Measurements from ENCODE around the gene GRK4. TPM values are rescaled to one million over a fixed set of nuclear protein-coding genes. Genes with fewer than 3 reads are reported as not detected.

GRK4 gene
- total RNA-seq, 6 donors from 2014 or later: 3.3 to 10.4 (median 4.7) TPM

DNA sequence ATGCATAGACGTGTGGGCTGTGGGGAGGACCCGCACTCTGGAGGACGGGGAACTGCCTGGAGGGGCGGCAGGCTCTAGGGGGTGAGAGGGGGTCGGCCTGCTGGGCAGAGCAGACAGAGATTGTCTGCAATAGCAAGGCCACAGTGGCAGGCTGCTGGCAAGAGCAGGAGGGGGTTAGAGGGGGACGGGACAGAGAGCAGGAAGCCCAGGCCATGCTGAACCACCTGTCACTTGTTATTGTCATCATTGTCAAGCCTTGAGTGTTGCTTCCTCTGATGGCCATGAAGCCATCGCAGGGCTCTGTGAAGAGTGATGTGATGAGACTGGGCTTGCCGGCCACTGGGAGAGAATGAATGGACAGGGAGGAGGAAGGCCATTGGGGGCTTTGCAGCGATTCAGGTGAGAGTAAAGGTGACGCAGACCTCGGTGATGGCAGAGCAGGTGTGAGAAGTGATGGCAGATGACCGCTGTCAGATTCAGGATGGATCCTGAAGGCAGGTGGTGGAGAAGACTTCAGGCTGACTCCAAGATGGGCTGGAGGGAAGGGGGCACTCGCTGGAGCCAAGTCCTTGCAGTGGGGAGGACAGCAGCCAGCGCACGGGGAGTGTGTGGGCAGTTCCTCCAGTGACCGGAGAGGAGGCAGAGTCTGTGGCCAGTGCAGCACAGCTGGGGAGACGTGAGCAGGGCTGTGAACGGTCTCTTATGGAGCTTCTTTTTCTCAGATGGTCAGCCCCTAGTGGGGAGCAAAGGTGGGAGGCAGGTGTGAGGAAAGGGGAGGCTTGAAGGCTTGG is 67.4 kb downstream of the GRK4 start:
- WGBS, 2 donors: 69 to 74% methylated on average over 18 of the region's 18 CpGs
- peak in 1 of 2 donors; percentile 44 for ATAC-seq (ENCODE audit: low FRiP score in 2 of 2)
- H3K4me1 ChIP-seq: peaks cover 0 to 5% (median 2%) of the 10 kb centered on the region in 4 donors
- no peak overlapping the region for H3K4me3 ChIP-seq
- no peaks in the 10 kb centered on the region for H3K9me3 ChIP-seq
- H3K27me3 ChIP-seq: no peaks in the 10 kb centered on the region
- H3K27ac ChIP-seq: no peak overlapping the region
- no peaks in the 10 kb centered on the region for H3K36me3 ChIP-seq
- TF ChIP-seq POLR2A (IDR thresholded peaks at IDR 0.05): no peak
- TF ChIP-seq, protein P1, sequence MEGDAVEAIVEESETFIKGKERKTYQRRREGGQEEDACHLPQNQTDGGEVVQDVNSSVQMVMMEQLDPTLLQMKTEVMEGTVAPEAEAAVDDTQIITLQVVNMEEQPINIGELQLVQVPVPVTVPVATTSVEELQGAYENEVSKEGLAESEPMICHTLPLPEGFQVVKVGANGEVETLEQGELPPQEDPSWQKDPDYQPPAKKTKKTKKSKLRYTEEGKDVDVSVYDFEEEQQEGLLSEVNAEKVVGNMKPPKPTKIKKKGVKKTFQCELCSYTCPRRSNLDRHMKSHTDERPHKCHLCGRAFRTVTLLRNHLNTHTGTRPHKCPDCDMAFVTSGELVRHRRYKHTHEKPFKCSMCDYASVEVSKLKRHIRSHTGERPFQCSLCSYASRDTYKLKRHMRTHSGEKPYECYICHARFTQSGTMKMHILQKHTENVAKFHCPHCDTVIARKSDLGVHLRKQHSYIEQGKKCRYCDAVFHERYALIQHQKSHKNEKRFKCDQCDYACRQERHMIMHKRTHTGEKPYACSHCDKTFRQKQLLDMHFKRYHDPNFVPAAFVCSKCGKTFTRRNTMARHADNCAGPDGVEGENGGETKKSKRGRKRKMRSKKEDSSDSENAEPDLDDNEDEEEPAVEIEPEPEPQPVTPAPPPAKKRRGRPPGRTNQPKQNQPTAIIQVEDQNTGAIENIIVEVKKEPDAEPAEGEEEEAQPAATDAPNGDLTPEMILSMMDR (IDR thresholded peaks at IDR 0.05): no peak
- no peak for TF ChIP-seq POLR2AphosphoS5 (IDR thresholded peaks at IDR 0.05)
- no peak for TF ChIP-seq EP300 (IDR thresholded peaks at IDR 0.05)
- DNase-seq: no peak

DNA sequence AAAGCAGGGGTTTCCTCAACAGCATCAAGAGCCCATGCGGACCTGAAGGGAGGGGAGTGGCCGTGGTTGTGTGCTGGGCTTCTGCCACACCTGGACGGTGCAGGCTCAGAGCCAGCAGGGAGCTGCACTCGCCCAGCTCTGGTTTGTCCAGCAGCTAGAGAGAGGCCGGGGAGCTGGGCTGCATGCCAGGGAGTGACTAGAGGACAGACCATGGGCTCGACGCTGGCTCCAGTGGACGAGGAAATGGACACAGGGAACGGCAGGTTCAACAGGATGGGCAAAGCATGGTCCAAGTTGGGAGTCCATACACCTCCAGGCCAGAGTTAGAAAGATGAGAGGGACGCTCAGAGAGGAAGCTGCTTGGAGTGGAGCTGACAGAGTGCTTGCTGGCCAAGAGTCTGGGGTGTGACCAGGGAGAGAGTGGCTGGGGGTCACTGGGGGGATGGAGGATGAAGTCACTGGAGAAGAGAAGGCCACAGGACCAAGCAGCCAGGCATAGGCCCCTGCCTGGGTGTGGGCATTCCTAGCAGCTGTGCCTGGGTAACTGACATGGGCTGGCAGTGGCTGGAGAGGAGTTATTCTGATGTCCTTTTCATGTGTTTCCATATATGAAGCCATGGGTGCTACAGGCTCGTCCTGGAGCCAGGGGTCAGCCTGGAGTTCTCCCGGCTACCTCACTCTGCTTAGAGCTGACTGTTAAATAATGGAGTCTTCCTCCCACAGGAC is 68.1 kb downstream of the GRK4 start:
- Histone ChIP-seq H3K9me3 (no peaks in the 10 kb centered on the region), H3K4me3 (no peak overlapping the region), H3K27ac (no peak overlapping the region), H3K4me1 (peaks cover 0 to 5% (median 2%) of the 10 kb centered on the region in 4 donors), H3K27me3 (no peaks in the 10 kb centered on the region), H3K36me3 (no peaks in the 10 kb centered on the region)
- peak; percentile 71 to 82 for DNase-seq
- TF ChIP-seq EP300 (IDR thresholded peaks at IDR 0.05) (no peak), POLR2A (IDR thresholded peaks at IDR 0.05) (no peak), POLR2AphosphoS5 (IDR thresholded peaks at IDR 0.05) (no peak)
- TF ChIP-seq, protein P1 (IDR thresholded peaks at IDR 0.05): no peak
- peak; percentile 36 to 41 for ATAC-seq (ENCODE audit: low FRiP score in 2 of 2)
- 46 to 58% methylated on average over 10 to 12 of the region's 12 CpGs for WGBS, 2 donors

DNA sequence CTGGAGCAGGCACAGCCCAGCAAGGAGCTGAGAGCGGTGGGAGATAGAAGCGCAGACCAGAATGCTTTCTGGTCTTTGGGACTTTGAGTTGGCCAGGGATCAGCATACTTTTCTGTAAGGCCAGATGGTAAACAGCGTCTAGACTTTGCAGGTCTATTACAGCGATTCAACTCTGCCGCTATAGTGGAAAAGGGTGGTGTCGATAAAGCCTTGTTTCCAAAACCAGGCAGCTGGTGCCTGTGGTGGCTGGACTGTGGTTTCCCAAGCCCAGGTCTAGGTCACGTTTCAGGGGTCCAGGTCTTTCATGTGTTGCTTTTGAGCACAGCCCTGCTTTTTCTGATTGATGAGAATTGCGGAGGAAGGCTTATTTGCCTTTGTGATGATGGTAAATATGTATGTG is 70.9 kb downstream of the GRK4 start:
- no peak for ATAC-seq (ENCODE audit: low FRiP score in 2 of 2)
- H3K9me3 ChIP-seq: no peaks in the 10 kb centered on the region
- 87 to 93% methylated on average over 8 of the region's 8 CpGs for WGBS, 2 donors
- H3K27ac ChIP-seq: no peak overlapping the region
- TF ChIP-seq, protein P1 (IDR thresholded peaks at IDR 0.05): no peak
- TF ChIP-seq POLR2A (IDR thresholded peaks at IDR 0.05): no peak
- no peak for TF ChIP-seq EP300 (IDR thresholded peaks at IDR 0.05)
- no peak for TF ChIP-seq POLR2AphosphoS5 (IDR thresholded peaks at IDR 0.05)
- H3K27me3 ChIP-seq: no peaks in the 10 kb centered on the region
- H3K4me1 ChIP-seq: peaks cover 10 to 23% (median 16%) of the 10 kb centered on the region in 4 donors
- H3K4me3 ChIP-seq: no peak overlapping the region
- no peak for DNase-seq
- no peaks in the 10 kb centered on the region for H3K36me3 ChIP-seq

- Histone ChIP-seq H3K4me3 (no peak overlapping the region), H3K27me3 (no peaks in the 10 kb centered on the region), H3K4me1 (peaks cover 10 to 23% (median 16%) of the 10 kb centered on the region in 4 donors), H3K9me3 (no peaks in the 10 kb centered on the region), H3K36me3 (no peaks in the 10 kb centered on the region), H3K27ac (no peak overlapping the region)
- 92 to 94% methylated on average over 8 of the region's 8 CpGs for WGBS, 2 donors
- TF ChIP-seq POLR2AphosphoS5 (IDR thresholded peaks at IDR 0.05) (no peak), EP300 (IDR thresholded peaks at IDR 0.05) (no peak)
- TF ChIP-seq, protein P1 (IDR thresholded peaks at IDR 0.05): no peak
- ATAC-seq (ENCODE audit: low FRiP score in 2 of 2): no peak
- no peak for DNase-seq
Measured at GRCh38 chr4:3035249-3035648, 71.9 kb downstream of the GRK4 start.

Data from upper lobe of left lung (tissue), 6 donors.